HCT116 (cell line): Measurements from ENCODE around the gene HPD. TPM values are rescaled to one million over a fixed set of nuclear protein-coding genes. Genes with fewer than 3 reads are reported as not detected.

Source experiments
- ATAC-seq: fragments of 200-7000 bp; cut with Tn5 transposase; 2 replicates; pipeline ENCODE4 v1.9.1; 2020; ENCODE audit warnings: mild to moderate bottlenecking, moderate library complexity
- BruUV-seq: library from RNA; stranded (reverse); fragments of 400-500 nt; replicated peaks from 2 replicates; lab custom pipeline; 2021; lab: Mats Ljungman, UMichigan
- CTCF ChIA-PET: fragments of 300-600 bp; sonication (Branson Sonifier 250); formaldehyde crosslinking; loops from one replicate; lab custom pipeline; 2021; ENCODE audit warnings: antibody characterized with exemption; lab: Charles Lee
- POLR2A ChIA-PET: fragments of 300-600, 350-600 bp; sonication (Branson Sonifier 250); formaldehyde crosslinking; loops from one replicate; lab custom pipeline; 2021; ENCODE audit warnings: antibody characterized with exemption; lab: Charles Lee
- RAD21 ChIA-PET, 2 experiments: fragments of 300-600 bp; sonication (Branson Sonifier 250); formaldehyde crosslinking; loops; one replicate each; lab custom pipeline; 2023; ENCODE audit warnings: low total read pairs in 2 of 2; ENCODE audit not compliant: uncharacterized antibody in 2 of 2, unreplicated experiment in 2 of 2, low non-redundant PET in 1 of 2; lab: Charles Lee
- DNase-seq: peaks from one replicate; pipeline ENCODE4 v3.0.0-alpha.2; 2010; ENCODE audit warnings: low read depth, low spot score
- H2AFZ ChIP-seq: fragments of 200-600 bp; shearing (Covaris generic), sonication (generic); 2 replicates; pipeline ENCODE4 v1.6.1; 2017; ENCODE audit warnings: low read depth, mixed run types, mixed read lengths, antibody characterized with exemption, low read length; ENCODE audit not compliant: poor library complexity, severe bottlenecking
- H3K27ac ChIP-seq: 2 replicates; pipeline ENCODE4 v1.5.1; 2012; ENCODE audit warnings: low read depth, low read length
- H3K27me3 ChIP-seq: fragments of 200-600 bp; sonication (generic); 2 replicates; pipeline ENCODE4 v1.6.1; 2016; ENCODE audit warnings: mixed run types, low read length, mixed read lengths; ENCODE audit not compliant: insufficient read depth
- H3K36me3 ChIP-seq, 2 experiments: fragments of 200-500 bp in 1 of 2; fragments of 200-600 bp in 1 of 2; sonication (Bioruptor generic) in 1 of 2; sonication (generic) in 1 of 2; 2 replicates each; pipeline versions ENCODE4 v1.5.1 to v1.6.1; 2014 to 2016; ENCODE audit warnings: low read length in 2 of 2, inconsistent platforms in 1 of 2, mixed read lengths in 1 of 2, mixed run types in 1 of 2; ENCODE audit not compliant: insufficient read depth in 2 of 2, control insufficient read depth in 1 of 2
- H3K4me1 ChIP-seq, 2 experiments: fragments of 200-600 bp in 1 of 2; sonication (generic) in 1 of 2; 2 replicates each; pipeline versions ENCODE4 v1.5.1 to v1.6.1; 2012 to 2017; ENCODE audit warnings: low read length in 2 of 2, inconsistent platforms in 1 of 2, mild to moderate bottlenecking in 1 of 2, mixed read lengths in 1 of 2, mixed run types in 1 of 2, moderate library complexity in 1 of 2; ENCODE audit not compliant: insufficient read depth in 2 of 2, control insufficient read depth in 1 of 2
- H3K4me2 ChIP-seq: fragments of 200-600 bp; sonication (generic); 2 replicates; pipeline ENCODE4 v1.6.1; 2017; ENCODE audit warnings: mixed run types, low read length, mixed read lengths
- H3K4me3 ChIP-seq, 2 experiments: fragments of 200-600 bp in 1 of 2; sonication (generic) in 1 of 2; replicated peaks in 1 of 2; 2 replicates each; pipeline ENCODE4 v1.5.1; 2011 to 2016; ENCODE audit warnings: low read length in 2 of 2, control low read depth in 1 of 2, low read depth in 1 of 2, mild to moderate bottlenecking in 1 of 2, mixed read lengths in 1 of 2, mixed run types in 1 of 2
- H3K79me2 ChIP-seq: fragments of 200-600 bp; sonication (generic); 2 replicates; pipeline ENCODE4 v1.6.1; 2017; ENCODE audit warnings: mild to moderate bottlenecking, mixed run types, low read length, moderate library complexity, mixed read lengths; ENCODE audit not compliant: insufficient read depth
- H3K9ac ChIP-seq: fragments of 200-600 bp; sonication (generic); 2 replicates; pipeline ENCODE4 v1.6.1; 2016; ENCODE audit warnings: low read length, mixed read lengths
- H3K9me2 ChIP-seq: fragments of 200-600 bp; sonication (generic), shearing (Covaris generic); 2 replicates; pipeline ENCODE4 v1.6.1; 2017; ENCODE audit warnings: mixed run types, mild to moderate bottlenecking, moderate library complexity; ENCODE audit not compliant: insufficient read depth
- H3K9me3 ChIP-seq, 2 experiments: fragments of 200-500 bp in 1 of 2; fragments of 200-600 bp in 1 of 2; sonication (Bioruptor generic) in 1 of 2; sonication (generic) in 1 of 2; 2 replicates each; pipeline ENCODE4 v1.6.1; 2014 to 2017; ENCODE audit warnings: low read length in 2 of 2, mixed read lengths in 2 of 2, inconsistent platforms in 1 of 2, low read depth in 1 of 2, mild to moderate bottlenecking in 1 of 2, mixed run types in 1 of 2, moderate library complexity in 1 of 2; ENCODE audit not compliant: control insufficient read depth in 1 of 2, insufficient read depth in 1 of 2
- H4K20me1 ChIP-seq: fragments of 200-600 bp; sonication (generic), shearing (Covaris generic); 2 replicates; pipeline ENCODE4 v1.6.1; 2017; ENCODE audit warnings: mixed run types, mild to moderate bottlenecking, moderate library complexity; ENCODE audit not compliant: insufficient read depth
- CBX3 ChIP-seq: IDR thresholded peaks from 2 replicates; pipeline ENCODE4 v1.6.1; 2012; ENCODE audit warnings: low read depth
- CEBPB ChIP-seq: IDR thresholded peaks from 2 replicates; pipeline ENCODE4 v1.6.1; 2012; ENCODE audit warnings: low read depth
- ELF1 ChIP-seq: IDR thresholded peaks from 2 replicates; pipeline ENCODE4 v1.6.1; 2012; ENCODE audit warnings: low read depth, borderline replicate concordance
- EZH2phosphoT487 ChIP-seq: fragments of 200-600 bp; IDR thresholded peaks from 2 replicates; pipeline ENCODE4 v1.6.1; 2018; ENCODE audit warnings: antibody characterized with exemption, borderline replicate concordance
- FOSL1 ChIP-seq: IDR thresholded peaks from 2 replicates; pipeline ENCODE4 v1.6.1; 2012; ENCODE audit warnings: low read depth
- JUND ChIP-seq: IDR thresholded peaks from 2 replicates; pipeline ENCODE4 v1.6.1; 2012
- SP1 ChIP-seq: IDR thresholded peaks from 2 replicates; pipeline ENCODE4 v1.6.1; 2012; ENCODE audit warnings: low read depth
- SRF ChIP-seq: IDR thresholded peaks from 2 replicates; pipeline ENCODE4 v1.6.1; 2012; ENCODE audit warnings: low read depth
- TCF7L2 ChIP-seq: IDR thresholded peaks from 2 replicates; pipeline ENCODE4 v1.7.0; 2011; ENCODE audit warnings: borderline replicate concordance, inconsistent platforms; ENCODE audit not compliant: insufficient read depth, insufficient read length; ENCODE audit errors: extremely low read depth
- YY1 ChIP-seq: IDR thresholded peaks from 2 replicates; pipeline ENCODE4 v1.6.1; 2011; ENCODE audit warnings: low read length, low read depth, moderate library complexity, mild to moderate bottlenecking; ENCODE audit not compliant: insufficient replicate concordance; ENCODE audit errors: extremely low read depth
- ZNF274 ChIP-seq: fragments of 200-500 bp; sonication (Bioruptor generic); IDR thresholded peaks from 2 replicates; pipeline ENCODE4 v1.6.1; 2014; ENCODE audit warnings: mild to moderate bottlenecking, low read depth, low read length, inconsistent platforms
- intact Hi-C: fragments of 100-400 bp; cut with micrococcal nuclease; formaldehyde crosslinking; loops from 2 replicates; pipeline ENCODE4 v1.10.0; 2022
- total RNA-seq: library from RNA; stranded (reverse); gene quantifications from one replicate; pipeline ENCODE4 v1.2.1, GENCODE V29; 2021; ENCODE audit not compliant: unreplicated experiment
- TF ChIP-seq, protein P1 (sequence below): IDR thresholded peaks from 2 replicates; pipeline ENCODE4 v1.6.1; 2012
- TF ChIP-seq, protein P2 (sequence below): IDR thresholded peaks from 2 replicates; pipeline ENCODE4 v1.6.1; 2011; ENCODE audit warnings: mild to moderate bottlenecking, low read length, moderate library complexity; ENCODE audit not compliant: insufficient replicate concordance; ENCODE audit errors: extremely low read depth
- TF ChIP-seq, protein P3 (sequence below): IDR thresholded peaks from 2 replicates; pipeline ENCODE4 v1.6.1; 2012

The HPD gene
- total RNA-seq, 1 experiment from 2014 or later, result 1.1 TPM

DNA sequence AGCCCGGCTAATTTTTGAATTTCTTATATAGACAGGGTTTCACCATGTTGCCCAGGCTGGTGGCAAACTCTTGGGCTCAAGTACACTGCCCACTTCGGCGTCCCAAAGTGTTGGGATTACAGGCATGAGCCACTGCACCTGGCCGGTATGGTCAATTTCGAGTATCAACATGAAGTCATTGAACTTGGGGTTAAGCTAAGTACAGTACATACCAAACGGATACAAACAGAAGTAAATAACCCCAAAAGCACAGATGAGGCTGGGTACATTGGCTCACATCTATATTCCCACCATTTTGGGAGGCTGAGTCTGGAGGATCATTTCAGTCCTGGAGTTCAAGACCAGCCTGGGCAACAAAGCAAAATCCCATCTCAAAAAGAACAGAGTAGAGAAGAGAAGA is 16.9 kb upstream of the HPD start:
- intact Hi-C loops, result no loop called here
- Histone ChIP-seq H3K36me3 (no peaks in the 10 kb centered on the region), H3K9me2 (no peaks in the 10 kb centered on the region), H2AFZ (no peak overlapping the region), H3K27ac (no peak overlapping the region), H3K9ac (no peak overlapping the region), H4K20me1 (no peaks in the 10 kb centered on the region), H3K4me3 (no peak overlapping the region), H3K79me2 (no peaks in the 10 kb centered on the region), H3K27me3 (no peaks in the 10 kb centered on the region), H3K9me3 (no peaks in the 10 kb centered on the region), H3K4me2 (no peak overlapping the region), H3K4me1 (peaks cover 0 to 5% of the 10 kb centered on the region in 2 experiments; a peak in 1 of 4 replicates)
- no peak for TF ChIP-seq YY1
- no peak for TF ChIP-seq SP1
- TF ChIP-seq, protein P1, sequence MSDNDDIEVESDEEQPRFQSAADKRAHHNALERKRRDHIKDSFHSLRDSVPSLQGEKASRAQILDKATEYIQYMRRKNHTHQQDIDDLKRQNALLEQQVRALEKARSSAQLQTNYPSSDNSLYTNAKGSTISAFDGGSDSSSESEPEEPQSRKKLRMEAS, result no peak
- no peak for TF ChIP-seq JUND
- TF ChIP-seq, protein P2, sequence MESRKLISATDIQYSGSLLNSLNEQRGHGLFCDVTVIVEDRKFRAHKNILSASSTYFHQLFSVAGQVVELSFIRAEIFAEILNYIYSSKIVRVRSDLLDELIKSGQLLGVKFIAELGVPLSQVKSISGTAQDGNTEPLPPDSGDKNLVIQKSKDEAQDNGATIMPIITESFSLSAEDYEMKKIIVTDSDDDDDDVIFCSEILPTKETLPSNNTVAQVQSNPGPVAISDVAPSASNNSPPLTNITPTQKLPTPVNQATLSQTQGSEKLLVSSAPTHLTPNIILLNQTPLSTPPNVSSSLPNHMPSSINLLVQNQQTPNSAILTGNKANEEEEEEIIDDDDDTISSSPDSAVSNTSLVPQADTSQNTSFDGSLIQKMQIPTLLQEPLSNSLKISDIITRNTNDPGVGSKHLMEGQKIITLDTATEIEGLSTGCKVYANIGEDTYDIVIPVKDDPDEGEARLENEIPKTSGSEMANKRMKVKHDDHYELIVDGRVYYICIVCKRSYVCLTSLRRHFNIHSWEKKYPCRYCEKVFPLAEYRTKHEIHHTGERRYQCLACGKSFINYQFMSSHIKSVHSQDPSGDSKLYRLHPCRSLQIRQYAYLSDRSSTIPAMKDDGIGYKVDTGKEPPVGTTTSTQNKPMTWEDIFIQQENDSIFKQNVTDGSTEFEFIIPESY, result no peak
- TF ChIP-seq EZH2phosphoT487, result no peak
- TF ChIP-seq CEBPB, result no peak
- no peak for TF ChIP-seq ELF1
- TF ChIP-seq, protein P3, sequence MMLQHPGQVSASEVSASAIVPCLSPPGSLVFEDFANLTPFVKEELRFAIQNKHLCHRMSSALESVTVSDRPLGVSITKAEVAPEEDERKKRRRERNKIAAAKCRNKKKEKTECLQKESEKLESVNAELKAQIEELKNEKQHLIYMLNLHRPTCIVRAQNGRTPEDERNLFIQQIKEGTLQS, result no peak
- no peak for TF ChIP-seq ZNF274
- no peak for TF ChIP-seq CBX3
- TF ChIP-seq FOSL1, result no peak
- no peak for TF ChIP-seq SRF
- no peak for TF ChIP-seq TCF7L2
- no peak for ATAC-seq
- RAD21 ChIA-PET, result no interaction called here
- CTCF ChIA-PET, result no interaction called here
- no TSS peak for BruUV-seq
- no peak for DNase-seq
- POLR2A ChIA-PET, result no interaction called here
